HepG2 (cell line): Measurements from ENCODE around the gene HOXA5. TPM values are rescaled to one million over a fixed set of nuclear protein-coding genes. Genes with fewer than 3 reads are reported as not detected.

Source experiments
- ERF ChIP-seq: IDR thresholded peaks from 2 replicates; pipeline ENCODE4 v1.6.1; 2018; ENCODE audit warnings: missing biosample characterization, missing genetic modification reagents
- HES4 ChIP-seq: sonication (generic); formaldehyde crosslinking; IDR thresholded peaks from 2 replicates; pipeline ENCODE4 v1.9.0; 2021; ENCODE audit warnings: mild to moderate bottlenecking, missing genetic modification reagents, borderline replicate concordance
- HNF1A ChIP-seq, 2 experiments: sonication (generic) in 1 of 2; formaldehyde crosslinking in 1 of 2; IDR thresholded peaks; 2 replicates each; pipeline versions ENCODE4 v1.4.0 to v1.6.1; 2016 to 2020; ENCODE audit warnings: borderline replicate concordance in 1 of 2, low read depth in 1 of 2, mild to moderate bottlenecking in 1 of 2, missing genetic modification reagents in 1 of 2
- HNF4A ChIP-seq: sonication (generic); formaldehyde crosslinking; IDR thresholded peaks from 2 replicates; pipeline ENCODE4 v1.4.0; 2020; ENCODE audit warnings: missing genetic modification reagents
- MXI1 ChIP-seq: IDR thresholded peaks from 3 replicates; pipeline ENCODE4 v1.6.1; 2012; ENCODE audit warnings: low read depth, low read length, inconsistent platforms, borderline replicate concordance
- NFKB2 ChIP-seq: sonication (generic); formaldehyde crosslinking; IDR thresholded peaks from 2 replicates; pipeline ENCODE4 v1.4.0; 2020; ENCODE audit warnings: missing genetic modification reagents, borderline replicate concordance
- PBX2 ChIP-seq: IDR thresholded peaks from 2 replicates; pipeline ENCODE4 v1.6.1; 2016; ENCODE audit warnings: control low read depth
- PHF21A ChIP-seq: sonication (generic); formaldehyde crosslinking; IDR thresholded peaks from 2 replicates; pipeline ENCODE4 v1.5.0; 2020; ENCODE audit warnings: mild to moderate bottlenecking, missing genetic modification reagents
- RERE ChIP-seq: IDR thresholded peaks from 2 replicates; pipeline ENCODE4 v1.6.1; 2016; ENCODE audit warnings: low read depth, missing genetic modification reagents, missing compliant biosample characterization
- ZFP90 ChIP-seq: sonication (generic); formaldehyde crosslinking; IDR thresholded peaks from 2 replicates; pipeline ENCODE4 v1.8.0; 2022; ENCODE audit warnings: missing genetic modification reagents, mild to moderate bottlenecking, inconsistent platforms, borderline replicate concordance
- ZFX ChIP-seq: sonication (generic); formaldehyde crosslinking; IDR thresholded peaks from 2 replicates; pipeline ENCODE4 v1.4.0; 2020; ENCODE audit warnings: mild to moderate bottlenecking, low read depth, missing genetic modification reagents, moderate library complexity
- ZNF414 ChIP-seq: sonication (generic); formaldehyde crosslinking; IDR thresholded peaks from 2 replicates; pipeline ENCODE4 v1.5.0; 2020; ENCODE audit warnings: missing genetic modification reagents
- ZNF577 ChIP-seq: sonication (generic); formaldehyde crosslinking; IDR thresholded peaks from 2 replicates; pipeline ENCODE4 v1.4.0; 2020; ENCODE audit warnings: mild to moderate bottlenecking, low read depth, missing genetic modification reagents, borderline replicate concordance
- ZNF704 ChIP-seq: sonication (generic); formaldehyde crosslinking; IDR thresholded peaks from 2 replicates; pipeline ENCODE4 v1.8.1; 2023; ENCODE audit warnings: mild to moderate bottlenecking, inconsistent platforms, moderate library complexity, missing genetic modification reagents, borderline replicate concordance
- ZSCAN22 ChIP-seq: sonication (generic); formaldehyde crosslinking; IDR thresholded peaks from 2 replicates; pipeline ENCODE4 v1.4.0; 2020; ENCODE audit warnings: mild to moderate bottlenecking, missing genetic modification reagents
- polyA plus RNA-seq, 8 experiments: library from polyadenylated mRNA; depleted of rRNA in 3 of 8; stranded (reverse) in 7 of 8; unstranded in 1 of 8; fragments of >200 nt; fragmentation: Illumina TruSeq in 4 of 8; extraction: Trizol in 4 of 8; gene quantifications; 2 replicates each; pipeline versions ENCODE4 v1.2.1 to v1.2.3, GENCODE V29; 2011 to 2016; ENCODE audit warnings: low read depth in 4 of 8, missing spikeins in 1 of 8, mixed read lengths in 1 of 8; ENCODE audit not compliant: insufficient read depth in 1 of 8
- total RNA-seq, 5 experiments: library from RNA; depleted of rRNA; stranded (reverse); fragments of >200 nt; fragmentation: Illumina TruSeq; extraction: Trizol; gene quantifications; 2 replicates each; pipeline ENCODE4 v1.2.3, GENCODE V29; 2016; ENCODE audit warnings: low read depth in 1 of 5

Gene HOXA5
- total and polyA plus RNA-seq, 2 of the 13 experiments (the other 11 are each of a cell fraction or from before 2014, with no cell fraction given) = 3.2 to 3.6 TPM

- no peak for TF ChIP-seq ZNF414 (CRISPR knock-in tag)
- no peak for TF ChIP-seq MXI1
- no peak for TF ChIP-seq ZSCAN22
- TF ChIP-seq ZNF577 (CRISPR knock-in tag) = no peak
- peak; percentile 48 for TF ChIP-seq HNF4A (CRISPR knock-in tag)
- no peak for TF ChIP-seq PBX2 (CRISPR knock-in tag)
- 0 out of 2 replicates have a peak, but pooled peaks have one; percentile 18 for TF ChIP-seq PHF21A (CRISPR knock-in tag)
- peak; percentile 65 for TF ChIP-seq ZFX (CRISPR knock-in tag)
- no peak for TF ChIP-seq HNF1A (IDR thresholded peaks at IDR 0.05; ENCODE audit: low read depth)
- TF ChIP-seq HNF1A (CRISPR knock-in tag; IDR thresholded peaks at IDR 0.05; ENCODE audit: borderline replicate concordance) = no peak
- TF ChIP-seq NFKB2 = no peak
- TF ChIP-seq ERF (CRISPR knock-in tag) = no peak
- TF ChIP-seq ZNF704 = no peak
- TF ChIP-seq HES4 = no peak
- TF ChIP-seq RERE = no peak
- TF ChIP-seq ZFP90 (CRISPR knock-in tag) = no peak
These were observed 1.4 kb downstream of the HOXA5 start (continued) for GRCh38 chr7:27141923-27142579.
